DOHH2 (cell line): ENCODE data around the gene WDR91.

Source experiments
- EZH2phosphoT487 ChIP-seq: fragments of 200-600 bp; sonication (generic); IDR thresholded peaks from 2 replicates; pipeline ENCODE4 v1.6.1; 2017; ENCODE audit warnings: borderline replicate concordance, mild to moderate bottlenecking, antibody characterized with exemption, low read length, moderate library complexity, mixed read lengths
- TF ChIP-seq, protein P1 (sequence below): fragments of 200-600 bp; sonication (generic); IDR thresholded peaks from one replicate; pipeline ENCODE4 v1.5.1; 2014; ENCODE audit warnings: antibody characterized with exemption, mild to moderate bottlenecking, low read depth, low read length; ENCODE audit not compliant: poor library complexity, severe bottlenecking

DNA sequence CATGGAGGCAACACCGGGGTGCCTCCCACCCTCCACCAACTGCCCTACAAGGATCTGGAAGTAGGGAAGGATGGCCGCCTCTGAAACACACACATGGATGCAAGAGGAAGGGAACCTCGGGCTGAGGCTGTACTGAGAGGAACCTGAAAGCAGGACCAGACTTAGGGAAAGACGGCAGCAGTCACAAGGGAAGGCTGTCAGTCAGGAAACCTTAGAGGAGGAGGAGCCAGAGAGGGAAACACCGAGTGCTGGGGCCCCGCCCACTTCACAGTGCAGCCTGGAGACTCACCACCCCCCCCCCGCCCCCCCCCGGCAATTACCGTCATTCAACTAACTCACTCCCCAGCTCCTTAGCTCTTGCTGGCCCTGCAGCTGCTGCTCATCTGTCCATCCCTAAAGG, 43.3 kb downstream of the WDR91 start:
- TF ChIP-seq, protein P1, sequence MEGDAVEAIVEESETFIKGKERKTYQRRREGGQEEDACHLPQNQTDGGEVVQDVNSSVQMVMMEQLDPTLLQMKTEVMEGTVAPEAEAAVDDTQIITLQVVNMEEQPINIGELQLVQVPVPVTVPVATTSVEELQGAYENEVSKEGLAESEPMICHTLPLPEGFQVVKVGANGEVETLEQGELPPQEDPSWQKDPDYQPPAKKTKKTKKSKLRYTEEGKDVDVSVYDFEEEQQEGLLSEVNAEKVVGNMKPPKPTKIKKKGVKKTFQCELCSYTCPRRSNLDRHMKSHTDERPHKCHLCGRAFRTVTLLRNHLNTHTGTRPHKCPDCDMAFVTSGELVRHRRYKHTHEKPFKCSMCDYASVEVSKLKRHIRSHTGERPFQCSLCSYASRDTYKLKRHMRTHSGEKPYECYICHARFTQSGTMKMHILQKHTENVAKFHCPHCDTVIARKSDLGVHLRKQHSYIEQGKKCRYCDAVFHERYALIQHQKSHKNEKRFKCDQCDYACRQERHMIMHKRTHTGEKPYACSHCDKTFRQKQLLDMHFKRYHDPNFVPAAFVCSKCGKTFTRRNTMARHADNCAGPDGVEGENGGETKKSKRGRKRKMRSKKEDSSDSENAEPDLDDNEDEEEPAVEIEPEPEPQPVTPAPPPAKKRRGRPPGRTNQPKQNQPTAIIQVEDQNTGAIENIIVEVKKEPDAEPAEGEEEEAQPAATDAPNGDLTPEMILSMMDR, result no peak
- no peak for TF ChIP-seq EZH2phosphoT487
